SU-DHL-6 (cell line): Measurements from ENCODE around the gene SLC37A2.

Experiments used
- H2AFZ ChIP-seq: fragments of 200-600 bp; sonication (generic); 2 replicates; pipeline ENCODE4 v1.6.1; 2014; ENCODE audit warnings: low read depth, mild to moderate bottlenecking, moderate library complexity, mixed read lengths, antibody characterized with exemption, low read length; ENCODE audit not compliant: severe bottlenecking
- H3F3A ChIP-seq: fragments of 200-600 bp; shearing (Covaris generic); 2 replicates; pipeline ENCODE4 v1.6.0; 2016; ENCODE audit warnings: antibody characterized with exemption, mild to moderate bottlenecking; ENCODE audit not compliant: insufficient read depth
- H3K27ac ChIP-seq: fragments of 200-600 bp; sonication (generic); 2 replicates; pipeline ENCODE4 v1.5.1; 2016; ENCODE audit warnings: low read depth, mild to moderate bottlenecking, low read length, moderate library complexity, mixed read lengths
- H3K27me3 ChIP-seq: fragments of 200-600 bp; sonication (generic), shearing (Covaris generic); 2 replicates; pipeline ENCODE4 v1.6.0; 2014; ENCODE audit warnings: mild to moderate bottlenecking, low read length
- H3K36me3 ChIP-seq: fragments of 200-600 bp; sonication (generic); 2 replicates; pipeline ENCODE4 v1.6.1; 2014; ENCODE audit warnings: mild to moderate bottlenecking, low read length, mixed read lengths
- H3K4me2 ChIP-seq: fragments of 300-600, 200-600 bp; shearing (Covaris generic), sonication (generic); 2 replicates; pipeline ENCODE4 v1.6.0; 2014; ENCODE audit warnings: low read length, low read depth, mild to moderate bottlenecking; ENCODE audit not compliant: poor library complexity, severe bottlenecking
- H3K4me3 ChIP-seq: fragments of 200-600 bp; sonication (generic); 2 replicates; pipeline ENCODE4 v1.5.1; 2014; ENCODE audit warnings: antibody characterized with exemption, low read length, mild to moderate bottlenecking, mixed read lengths; ENCODE audit not compliant: insufficient read depth, poor library complexity, severe bottlenecking
- H3K79me2 ChIP-seq: fragments of 200-600 bp; sonication (generic); 2 replicates; pipeline ENCODE4 v1.6.1; 2014; ENCODE audit warnings: mild to moderate bottlenecking, low read length, moderate library complexity; ENCODE audit not compliant: insufficient read depth
- H3K9ac ChIP-seq: fragments of 200-600 bp; sonication (generic); 2 replicates; pipeline ENCODE4 v1.7.0; 2014; ENCODE audit warnings: mild to moderate bottlenecking, low read length
- H3K9me2 ChIP-seq: fragments of 200-600 bp; sonication (generic); replicated peaks from 2 replicates; pipeline ENCODE4 v1.6.1; 2014; ENCODE audit warnings: low read length; ENCODE audit not compliant: insufficient read depth
- H3K9me3 ChIP-seq: fragments of 200-600 bp; sonication (generic); 2 replicates; pipeline ENCODE4 v1.6.1; 2014; ENCODE audit warnings: low read length, mixed read lengths; ENCODE audit not compliant: insufficient read depth
- H4K20me1 ChIP-seq: fragments of 200-600 bp; sonication (generic); 2 replicates; pipeline ENCODE4 v1.6.1; 2014; ENCODE audit warnings: low read depth, mild to moderate bottlenecking, antibody characterized with exemption, low read length, moderate library complexity, mixed read lengths
- EZH2phosphoT487 ChIP-seq: fragments of 200-600 bp; sonication (generic), shearing (Covaris generic); conservative IDR thresholded peaks from 2 replicates; pipeline ENCODE4 v1.6.1; 2018; ENCODE audit warnings: mild to moderate bottlenecking, antibody characterized with exemption, low read length, moderate library complexity, mixed read lengths
- TF ChIP-seq, protein P1 (sequence below): fragments of 200-600 bp; sonication (generic); IDR thresholded peaks from one replicate; pipeline ENCODE4 v1.5.1; 2017; ENCODE audit warnings: antibody characterized with exemption, mild to moderate bottlenecking, low read length, moderate library complexity; ENCODE audit not compliant: insufficient read depth, poor library complexity, severe bottlenecking

Gene SLC37A2

DNA sequence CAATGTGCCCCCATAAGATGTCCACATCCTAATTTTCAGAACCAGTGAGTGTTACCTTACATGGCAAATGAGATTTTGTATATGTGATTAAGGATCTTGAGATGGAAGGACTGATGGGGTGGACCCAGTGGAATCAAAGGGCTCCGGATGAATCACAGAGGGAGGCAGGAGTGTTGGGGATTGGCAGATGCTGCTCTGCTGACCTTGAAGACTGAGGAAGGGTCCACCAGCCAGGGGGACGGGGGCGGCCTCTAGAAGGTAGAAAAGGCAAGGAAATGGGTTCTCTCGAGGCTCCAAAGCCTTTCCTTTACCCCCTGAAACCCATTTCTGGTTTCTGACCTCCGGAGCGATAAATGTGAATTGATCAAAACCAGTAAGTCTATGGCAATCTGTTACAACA lies 29.6 kb downstream of the SLC37A2 start:
- no peak overlapping the region for H3K4me2 ChIP-seq
- no peaks in the 10 kb centered on the region for H3K27me3 ChIP-seq
- H3K9ac ChIP-seq = no peak overlapping the region

DNA sequence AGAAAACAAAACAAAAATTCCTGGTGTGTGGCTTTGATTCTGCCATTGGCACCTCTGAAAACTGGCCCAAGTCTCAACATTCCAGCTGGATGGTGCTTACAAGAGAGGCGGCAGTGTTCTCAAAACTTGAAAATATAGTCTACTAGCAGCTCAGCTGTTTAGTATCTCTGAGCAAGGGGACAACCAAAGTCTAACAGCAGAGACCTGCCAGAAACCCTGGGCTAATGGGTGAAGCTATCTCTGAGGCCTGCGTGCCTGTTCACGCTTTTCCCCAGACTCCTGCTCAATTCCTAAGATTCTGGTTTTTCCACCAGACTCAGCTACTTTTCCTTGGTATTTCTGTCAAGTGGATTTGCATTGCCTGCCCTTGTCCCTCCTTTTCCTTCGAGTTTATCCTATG lies 30.4 kb downstream of the SLC37A2 start:
- Histone ChIP-seq H4K20me1 (no peaks in the 10 kb centered on the region), H3K27me3 (no peaks in the 10 kb centered on the region), H3K9me2 (no peaks in the 10 kb centered on the region), H3K79me2 (no peaks in the 10 kb centered on the region), H3K4me3 (no peak overlapping the region), H3K9me3 (no peaks in the 10 kb centered on the region), H3K4me2 (no peak overlapping the region), H3K36me3 (0 out of 2 replicates have a peak, but pooled peaks cover 8% of the 10 kb centered on the region), H3K27ac (no peak overlapping the region), H2AFZ (no peak overlapping the region), H3F3A (no peaks in the 10 kb centered on the region), H3K9ac (no peak overlapping the region)
- TF ChIP-seq EZH2phosphoT487 = no peak
- TF ChIP-seq, protein P1, sequence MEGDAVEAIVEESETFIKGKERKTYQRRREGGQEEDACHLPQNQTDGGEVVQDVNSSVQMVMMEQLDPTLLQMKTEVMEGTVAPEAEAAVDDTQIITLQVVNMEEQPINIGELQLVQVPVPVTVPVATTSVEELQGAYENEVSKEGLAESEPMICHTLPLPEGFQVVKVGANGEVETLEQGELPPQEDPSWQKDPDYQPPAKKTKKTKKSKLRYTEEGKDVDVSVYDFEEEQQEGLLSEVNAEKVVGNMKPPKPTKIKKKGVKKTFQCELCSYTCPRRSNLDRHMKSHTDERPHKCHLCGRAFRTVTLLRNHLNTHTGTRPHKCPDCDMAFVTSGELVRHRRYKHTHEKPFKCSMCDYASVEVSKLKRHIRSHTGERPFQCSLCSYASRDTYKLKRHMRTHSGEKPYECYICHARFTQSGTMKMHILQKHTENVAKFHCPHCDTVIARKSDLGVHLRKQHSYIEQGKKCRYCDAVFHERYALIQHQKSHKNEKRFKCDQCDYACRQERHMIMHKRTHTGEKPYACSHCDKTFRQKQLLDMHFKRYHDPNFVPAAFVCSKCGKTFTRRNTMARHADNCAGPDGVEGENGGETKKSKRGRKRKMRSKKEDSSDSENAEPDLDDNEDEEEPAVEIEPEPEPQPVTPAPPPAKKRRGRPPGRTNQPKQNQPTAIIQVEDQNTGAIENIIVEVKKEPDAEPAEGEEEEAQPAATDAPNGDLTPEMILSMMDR = no peak

More for the DNA sequence above, 29.6 kb downstream of the SLC37A2 start:
- Histone ChIP-seq H3K79me2 (no peaks in the 10 kb centered on the region), H3K36me3 (0 out of 2 replicates have a peak, but pooled peaks cover 8% of the 10 kb centered on the region), H3K4me3 (no peak overlapping the region), H4K20me1 (no peaks in the 10 kb centered on the region), H2AFZ (no peak overlapping the region), H3F3A (no peaks in the 10 kb centered on the region), H3K9me3 (no peaks in the 10 kb centered on the region), H3K27ac (no peak overlapping the region), H3K9me2 (no peaks in the 10 kb centered on the region)
- TF ChIP-seq, protein P1 = no peak
- TF ChIP-seq EZH2phosphoT487 = no peak

DNA sequence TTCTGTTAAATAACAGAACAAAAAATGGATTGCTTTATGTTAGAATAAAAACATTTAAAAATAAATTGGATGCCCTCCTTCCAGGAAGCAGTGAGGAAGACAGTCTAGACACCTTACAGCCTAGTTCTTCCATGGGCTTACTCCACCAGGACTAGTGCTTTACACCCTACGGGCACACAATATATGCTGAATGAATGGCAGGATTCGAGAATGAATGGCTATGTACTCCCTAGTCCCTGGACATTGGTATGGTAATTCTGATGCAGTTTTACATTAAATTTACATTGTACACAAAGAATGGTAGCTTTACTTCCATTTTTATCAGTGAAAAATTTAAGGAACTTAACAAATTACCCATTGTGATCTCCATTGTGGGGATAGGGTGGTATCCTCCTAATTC lies 31.6 kb downstream of the SLC37A2 start:
- H3K79me2 ChIP-seq = no peaks in the 10 kb centered on the region
- no peak overlapping the region for H3K27ac ChIP-seq
- H3K4me2 ChIP-seq = no peak overlapping the region
- H3K9ac ChIP-seq = no peak overlapping the region
- no peak overlapping the region for H3K4me3 ChIP-seq
- no peaks in the 10 kb centered on the region for H3K9me2 ChIP-seq
- no peaks in the 10 kb centered on the region for H4K20me1 ChIP-seq
- no peak for TF ChIP-seq EZH2phosphoT487
- TF ChIP-seq, protein P1 = no peak
- H3K9me3 ChIP-seq = no peaks in the 10 kb centered on the region
- H2AFZ ChIP-seq = no peak overlapping the region
- no peaks in the 10 kb centered on the region for H3F3A ChIP-seq
- 0 out of 2 replicates have a peak, but pooled peaks cover 8% of the 10 kb centered on the region for H3K36me3 ChIP-seq
- no peaks in the 10 kb centered on the region for H3K27me3 ChIP-seq
